ENCODE measurements around the gene PGRMC2. TPM values are rescaled to one million over a fixed set of nuclear protein-coding genes. Genes with fewer than 3 reads are reported as not detected.
"Not testable (repeated sequence)": the region's sequence is repeated elsewhere in the genome, so short reads cannot be mapped to it uniquely, and the experiment has no call there.

Gene PGRMC2
- total RNA-seq, 1 donor from 2014 or later = 28.2 TPM

DNA sequence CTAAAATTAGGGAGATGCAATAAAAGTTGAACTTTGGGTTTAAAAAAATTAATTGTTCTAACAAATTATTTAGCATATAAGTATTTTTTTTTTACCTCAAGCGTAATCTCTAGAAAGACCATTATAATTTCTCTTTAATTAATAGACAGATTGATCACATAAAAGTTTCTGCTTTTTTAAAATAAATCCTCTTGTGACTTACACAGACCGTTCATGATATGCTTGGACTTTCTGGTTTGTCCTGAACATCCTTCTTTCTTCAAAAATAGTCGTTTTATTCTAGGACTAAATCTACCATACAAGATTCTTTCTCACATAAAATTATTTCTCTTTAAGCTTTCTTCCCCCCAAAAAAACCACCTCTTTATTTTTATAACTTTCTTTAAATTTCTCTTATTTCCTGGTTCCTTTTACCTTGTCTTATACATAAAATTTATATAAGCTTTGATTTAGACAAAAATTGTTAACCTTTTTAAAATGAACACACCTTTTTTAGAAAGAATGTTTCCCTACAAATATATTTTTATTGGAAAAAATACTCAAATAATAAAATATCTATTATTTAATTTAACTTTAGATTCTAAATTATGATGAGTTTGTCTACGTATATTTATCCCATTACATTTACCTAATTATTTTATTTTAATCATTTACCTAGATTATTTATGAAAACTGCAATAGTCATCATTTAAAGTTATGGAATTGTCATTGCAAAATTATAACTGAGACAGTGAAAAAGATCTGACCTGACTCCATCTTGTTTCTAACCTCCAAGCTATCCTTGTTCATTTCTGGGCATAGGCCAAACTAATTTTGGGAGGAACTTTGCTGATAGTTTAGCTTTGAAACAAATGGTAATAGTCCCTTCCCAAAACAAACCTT lies 37.6 kb downstream of the PGRMC2 start:
- peaks cover 7% of the 10 kb centered on the region for H3K9me3 Mint-ChIP-seq (ENCODE audit: unreplicated experiment)
- no peaks in the 10 kb centered on the region for H3K4me1 Mint-ChIP-seq (ENCODE audit: low read depth, unreplicated experiment)
- H3K27ac Mint-ChIP-seq (ENCODE audit: unreplicated experiment) = no peak overlapping the region
- H3K27me3 Mint-ChIP-seq (ENCODE audit: unreplicated experiment) = no peaks in the 10 kb centered on the region
- TF ChIP-seq, protein P1, sequence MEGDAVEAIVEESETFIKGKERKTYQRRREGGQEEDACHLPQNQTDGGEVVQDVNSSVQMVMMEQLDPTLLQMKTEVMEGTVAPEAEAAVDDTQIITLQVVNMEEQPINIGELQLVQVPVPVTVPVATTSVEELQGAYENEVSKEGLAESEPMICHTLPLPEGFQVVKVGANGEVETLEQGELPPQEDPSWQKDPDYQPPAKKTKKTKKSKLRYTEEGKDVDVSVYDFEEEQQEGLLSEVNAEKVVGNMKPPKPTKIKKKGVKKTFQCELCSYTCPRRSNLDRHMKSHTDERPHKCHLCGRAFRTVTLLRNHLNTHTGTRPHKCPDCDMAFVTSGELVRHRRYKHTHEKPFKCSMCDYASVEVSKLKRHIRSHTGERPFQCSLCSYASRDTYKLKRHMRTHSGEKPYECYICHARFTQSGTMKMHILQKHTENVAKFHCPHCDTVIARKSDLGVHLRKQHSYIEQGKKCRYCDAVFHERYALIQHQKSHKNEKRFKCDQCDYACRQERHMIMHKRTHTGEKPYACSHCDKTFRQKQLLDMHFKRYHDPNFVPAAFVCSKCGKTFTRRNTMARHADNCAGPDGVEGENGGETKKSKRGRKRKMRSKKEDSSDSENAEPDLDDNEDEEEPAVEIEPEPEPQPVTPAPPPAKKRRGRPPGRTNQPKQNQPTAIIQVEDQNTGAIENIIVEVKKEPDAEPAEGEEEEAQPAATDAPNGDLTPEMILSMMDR (IDR thresholded peaks at IDR 0.05; ENCODE audit: partially characterized antibody, unreplicated experiment) = no peak
- H3K4me3 Mint-ChIP-seq (ENCODE audit: unreplicated experiment) = no peak overlapping the region
- H3K36me3 Mint-ChIP-seq (ENCODE audit: unreplicated experiment) = peaks cover 21% of the 10 kb centered on the region
- no peak for DNase-seq

DNA sequence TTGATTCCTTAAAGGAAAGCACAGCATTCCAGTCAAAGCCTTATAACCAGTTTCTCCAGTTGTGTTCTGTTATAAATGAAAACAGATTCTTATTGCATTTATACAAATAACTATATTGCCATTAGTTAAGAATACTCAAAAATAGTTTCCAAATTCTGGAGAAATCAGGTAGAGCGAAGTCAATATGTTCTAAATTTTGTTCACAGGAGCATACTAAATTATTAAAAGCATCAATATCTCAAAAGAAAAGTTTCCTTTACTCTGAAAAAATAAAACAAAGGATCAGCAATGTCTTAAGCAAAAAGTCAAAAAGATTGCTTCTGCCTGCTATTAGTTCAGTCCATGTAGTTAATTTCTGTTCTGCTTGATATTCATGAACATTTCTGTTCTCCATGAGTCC lies 39.7 kb downstream of the PGRMC2 start:
- Mint-ChIP-seq H3K27ac (ENCODE audit: unreplicated experiment) (no peak overlapping the region), H3K27me3 (ENCODE audit: unreplicated experiment) (no peaks in the 10 kb centered on the region), H3K36me3 (ENCODE audit: unreplicated experiment) (peaks cover 32% of the 10 kb centered on the region), H3K4me1 (ENCODE audit: low read depth, unreplicated experiment) (no peaks in the 10 kb centered on the region), H3K4me3 (ENCODE audit: unreplicated experiment) (no peak overlapping the region), H3K9me3 (ENCODE audit: unreplicated experiment) (peaks cover 5% of the 10 kb centered on the region)
- DNase-seq = no peak
- TF ChIP-seq, protein P1 (IDR thresholded peaks at IDR 0.05; ENCODE audit: partially characterized antibody, unreplicated experiment) = no peak

DNA sequence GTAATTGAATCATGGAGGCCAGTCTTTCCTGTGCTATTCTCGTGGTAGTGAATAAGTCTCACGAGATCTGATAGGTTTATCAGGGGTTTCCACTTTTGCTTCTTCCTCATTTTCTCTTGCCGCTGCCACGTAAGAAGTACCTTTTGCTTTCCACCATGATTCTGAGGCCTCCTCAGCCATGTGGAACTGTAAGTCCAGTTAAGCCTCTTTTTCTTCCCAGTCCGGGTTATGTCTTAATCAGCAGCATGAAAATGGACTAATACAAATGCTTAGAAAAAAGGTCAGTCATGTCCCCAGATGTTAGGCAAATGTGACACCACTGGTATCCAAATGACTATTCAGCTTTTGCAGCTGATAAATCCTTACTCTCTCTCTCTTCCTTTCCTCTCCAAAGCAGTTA lies 42.2 kb downstream of the PGRMC2 start:
- not testable (repeated sequence) for H3K4me3 Mint-ChIP-seq (ENCODE audit: unreplicated experiment); H3K27me3 Mint-ChIP-seq (ENCODE audit: unreplicated experiment); H3K27ac Mint-ChIP-seq (ENCODE audit: unreplicated experiment); H3K4me1 Mint-ChIP-seq (ENCODE audit: low read depth, unreplicated experiment); DNase-seq
- H3K9me3 Mint-ChIP-seq (ENCODE audit: unreplicated experiment) = peaks cover 11% of the 10 kb centered on the region
- peaks cover 36% of the 10 kb centered on the region for H3K36me3 Mint-ChIP-seq (ENCODE audit: unreplicated experiment)

DNA sequence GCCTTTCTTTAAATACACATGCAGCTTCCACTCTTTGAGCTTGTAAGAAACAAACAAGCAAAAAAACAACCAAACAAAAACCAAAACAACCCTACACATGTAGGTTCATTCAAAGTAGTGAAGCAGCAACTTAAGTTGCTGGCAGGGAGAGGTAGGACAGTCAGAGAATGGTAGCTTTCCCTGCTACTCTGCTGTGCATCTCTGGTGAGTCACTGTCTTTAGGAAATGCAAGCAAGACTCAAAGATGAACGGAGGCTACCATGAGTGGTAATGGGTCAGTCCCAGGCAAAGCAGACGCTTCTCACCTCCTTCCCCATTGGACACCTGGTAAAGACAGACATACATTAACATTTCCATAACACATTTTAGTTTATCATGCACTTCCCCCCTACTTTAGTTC lies 43.2 kb downstream of the PGRMC2 start:
- Mint-ChIP-seq H3K27me3 (ENCODE audit: unreplicated experiment) (peaks cover 4% of the 10 kb centered on the region), H3K4me3 (ENCODE audit: unreplicated experiment) (no peak overlapping the region), H3K27ac (ENCODE audit: unreplicated experiment) (no peak overlapping the region), H3K36me3 (ENCODE audit: unreplicated experiment) (peaks cover 31% of the 10 kb centered on the region), H3K9me3 (ENCODE audit: unreplicated experiment) (peaks cover 9% of the 10 kb centered on the region), H3K4me1 (ENCODE audit: low read depth, unreplicated experiment) (peaks cover 10% of the 10 kb centered on the region)
- DNase-seq = no peak
- TF ChIP-seq, protein P1 (IDR thresholded peaks at IDR 0.05; ENCODE audit: partially characterized antibody, unreplicated experiment) = no peak

DNA sequence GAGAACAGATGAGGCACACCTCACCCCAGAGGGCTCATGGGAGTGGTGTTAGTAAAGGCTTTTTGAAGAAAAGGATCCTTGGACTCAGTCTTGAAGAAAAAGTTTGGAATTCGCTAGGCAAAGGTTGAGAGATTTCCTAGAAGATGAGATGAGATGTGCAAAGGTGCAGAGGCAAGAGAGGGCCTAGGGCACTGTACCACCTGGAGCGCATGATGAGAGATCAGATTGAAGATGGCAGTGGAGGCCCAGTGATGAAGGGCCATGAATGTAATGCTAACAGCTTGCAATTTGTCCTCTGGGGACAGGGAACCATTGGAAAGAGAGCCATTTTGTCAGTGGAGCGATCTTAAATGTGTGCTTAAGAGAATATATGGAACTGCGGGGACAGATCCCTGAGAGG lies 45.0 kb downstream of the PGRMC2 start:
- peaks cover 8% of the 10 kb centered on the region for H3K9me3 Mint-ChIP-seq (ENCODE audit: unreplicated experiment)
- H3K4me3 Mint-ChIP-seq (ENCODE audit: unreplicated experiment) = no peak overlapping the region
- no peak overlapping the region for H3K27ac Mint-ChIP-seq (ENCODE audit: unreplicated experiment)
- H3K27me3 Mint-ChIP-seq (ENCODE audit: unreplicated experiment) = peaks cover 4% of the 10 kb centered on the region
- H3K4me1 Mint-ChIP-seq (ENCODE audit: low read depth, unreplicated experiment) = peaks cover 10% of the 10 kb centered on the region
- no peak for DNase-seq
- peaks cover 27% of the 10 kb centered on the region for H3K36me3 Mint-ChIP-seq (ENCODE audit: unreplicated experiment)
- TF ChIP-seq, protein P1 (IDR thresholded peaks at IDR 0.05; ENCODE audit: partially characterized antibody, unreplicated experiment) = no peak
